Measurements from ENCODE around the gene FDX2.
A peak's percentile ranks its signal among the peaks of the same experiment; 100 is the strongest.
"Not testable (repeated sequence)": the region's sequence is repeated elsewhere in the genome, so short reads cannot be mapped to it uniquely, and the experiment has no call there.

FDX2 gene

GRCh38 chr19:10284065-10284959, 31.5 kb downstream of the FDX2 start:
- no peak for DNase-seq (ENCODE audit: low read depth)

GRCh38 chr19:10283301-10284064, 32.3 kb downstream of the FDX2 start:
- no peak for DNase-seq (ENCODE audit: low read depth)

GRCh38 chr19:10282043-10282442, 33.8 kb downstream of the FDX2 start:
- DNase-seq (ENCODE audit: low read depth), result not testable (repeated sequence)

GRCh38 chr19:10279737-10280442, 35.9 kb downstream of the FDX2 start:
- DNase-seq (ENCODE audit: low read depth), result no peak

- no peak for DNase-seq (ENCODE audit: low read depth)
Measured at GRCh38 chr19:10278935-10279334, 36.9 kb downstream of the FDX2 start.

- DNase-seq (ENCODE audit: low read depth), result no peak
Measured at GRCh38 chr19:10277795-10278589, 37.8 kb downstream of the FDX2 start.

- DNase-seq (ENCODE audit: low read depth), result no peak
Measured at GRCh38 chr19:10274589-10274988, 41.2 kb downstream of the FDX2 start.

- no peak for DNase-seq (ENCODE audit: low read depth)
Measured at GRCh38 chr19:10271543-10272086, 44.2 kb downstream of the FDX2 start.

- peak; percentile 68 for DNase-seq (ENCODE audit: low read depth)
Measured at GRCh38 chr19:10270616-10271394, 45.0 kb downstream of the FDX2 start, which contains the start of gene ICAM1. Gene ICAM1, plus strand, starts transcription at chr19:10271120. Its CDS starts 40 bp downstream, at chr19:10271160.

GRCh38 chr19:10270180-10270615, 45.6 kb downstream of the FDX2 start:
- peak; percentile 63 for DNase-seq (ENCODE audit: low read depth)

- DNase-seq (ENCODE audit: low read depth), result peak; percentile 59
Measured at GRCh38 chr19:10269333-10270179, 46.3 kb downstream of the FDX2 start.

- DNase-seq (ENCODE audit: low read depth), result no peak
Measured at GRCh38 chr19:10268071-10268470, 47.7 kb downstream of the FDX2 start.

- no peak for DNase-seq (ENCODE audit: low read depth)
Measured at GRCh38 chr19:10266706-10267105, 49.1 kb downstream of the FDX2 start.

GRCh38 chr19:10262771-10263170, 53.0 kb downstream of the FDX2 start:
- DNase-seq (ENCODE audit: low read depth), result peak; percentile 67

- DNase-seq (ENCODE audit: low read depth), result no peak
Measured at GRCh38 chr19:10260141-10260584, 55.7 kb downstream of the FDX2 start.

All from amniotic epithelial cell (primary cell).